ENCODE measurements around the gene APIP.

DNA sequence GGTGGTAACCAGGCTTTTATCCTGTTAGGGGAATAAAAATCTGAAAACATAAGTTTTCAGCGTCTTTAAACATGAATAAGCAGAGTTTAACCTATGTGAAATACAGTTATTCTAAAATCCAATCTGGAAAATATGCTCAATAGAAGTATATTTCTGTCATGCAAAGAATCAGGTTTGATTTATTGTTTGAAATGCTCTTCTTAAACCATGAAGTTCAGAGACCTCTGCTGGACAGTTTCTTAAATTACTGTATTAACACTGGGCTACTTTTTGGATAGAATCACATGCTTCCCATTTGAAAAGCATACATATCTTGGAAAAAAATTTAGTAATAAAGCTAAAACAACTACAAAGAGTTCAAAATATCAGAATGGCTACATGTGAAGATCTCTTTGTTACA, 25.4 kb downstream of the APIP start:
- peak in 2 of 3 experiments; percentile 21 to 22 for TF ChIP-seq CTCF (optimal IDR thresholded peaks at IDR 0.05 in 1 of 3, IDR thresholded peaks at IDR 0.05 in 1 of 3, conservative IDR thresholded peaks at IDR 0.05 in 1 of 3; ENCODE audit: extremely low read depth in 1 of 3, insufficient read depth in 2 of 3, low read length in 3 of 3)
- TF ChIP-seq EZH2 (IDR thresholded peaks at IDR 0.05; ENCODE audit: low read length), result no peak
